Adrenal gland (tissue), 12 donors: ENCODE data around the gene ZNF791. TPM values are rescaled to one million over a fixed set of nuclear protein-coding genes. Genes with fewer than 3 reads are reported as not detected.
A peak's percentile ranks its signal among the peaks of the same experiment; 100 is the strongest.

ENCODE experiments used
- DNase-seq, 7 donors: peaks; one replicate each; pipeline ENCODE4 v3.0.0-alpha.2; 2019 to 2020
- H3K27ac ChIP-seq, 5 donors: fragments of 200-600 bp; sonication (generic) in 4 of 5; 1 replicate in 3 of 5; 2 replicates in 2 of 5; pipeline versions ENCODE4 v1.5.1 to v1.8.0; 2016 to 2020; ENCODE audit warnings: mild to moderate bottlenecking in 1 of 5
- H3K27me3 ChIP-seq: fragments of 200-600 bp; 2 replicates; pipeline ENCODE4 v1.8.0; 2021
- H3K36me3 ChIP-seq, 2 donors: fragments of 200-600 bp; replicated peaks in 1 of 2; 1 replicate in 1 of 2; 2 replicates in 1 of 2; pipeline versions ENCODE4 v1.5.1 to v1.8.0; 2018 to 2022
- H3K4me1 ChIP-seq, 2 donors: fragments of 200-600 bp; replicated peaks in 1 of 2; 1 replicate in 1 of 2; 2 replicates in 1 of 2; pipeline versions ENCODE4 v1.5.1 to v1.8.0; 2018 to 2021
- H3K4me3 ChIP-seq, 4 donors: fragments of 200-600 bp; sonication (generic) in 3 of 4; one replicate each; pipeline ENCODE4 v1.5.1; 2016 to 2018
- H3K9me3 ChIP-seq, 3 donors: fragments of 200-600 bp; sonication (generic) in 1 of 3; replicated peaks in 1 of 3; 1 replicate in 2 of 3; 2 replicates in 1 of 3; pipeline versions ENCODE4 v1.5.1 to v1.8.0; 2016 to 2021
- POLR2A ChIP-seq, 2 donors: fragments of 450-650 bp; IDR thresholded peaks; one replicate each; pipeline ENCODE4 v1.6.1; 2017; ENCODE audit warnings: antibody characterized with exemption in 2 of 2, mild to moderate bottlenecking in 2 of 2, moderate library complexity in 1 of 2
- WGBS, 4 donors: extraction: QIAGEN DNeasy Blood & Tissue Kit in 2 of 4; methylation state at CpG; one replicate each; pipeline versions ENCODE4 v1.1.5 to v1.1.7; 2013 to 2017; 5-methylcytosine and 5-hydroxymethylcytosine counted together
- intact Hi-C, 2 donors: fragments of 100-400 bp; cut with DNase I; formaldehyde crosslinking; loops; one replicate each; pipeline versions ENCODE4 v1.14.1 to v1.15.0; 2022 to 2023
- polyA plus RNA-seq, 3 donors: library from polyadenylated mRNA; stranded (reverse); fragments of 200-250 nt in 2 of 3; fragments of 350-450 nt in 1 of 3; fragmentation: Illumina TruSeq in 1 of 3; extraction: RNeasy Lipid Tissue Mini Kit (QIAGEN cat#74804) in 1 of 3; gene quantifications; one replicate each; pipeline ENCODE4 v1.2.3, GENCODE V29; 2013 to 2014
- total RNA-seq, 9 donors: library from RNA; depleted of rRNA in 4 of 9; stranded (reverse); fragments of >200 nt in 4 of 9; fragments of 120-200 nt in 1 of 9; fragmentation: NEBNext Ultra II Directional in 1 of 9; extraction: Animal tissue kit (Norgen Biotek cat#: 25700) in 1 of 9; gene quantifications; one replicate each; pipeline versions ENCODE4 v1.1.0 to v1.2.4, GENCODE V29; 2013 to 2023
- TF ChIP-seq, protein P1 (sequence below), 6 experiments: fragments of 450-650 bp in 4 of 6; fragments of 200-600 bp in 2 of 6; sonication (generic) in 1 of 6; IDR thresholded peaks; 1 replicate in 5 of 6; 2 replicates in 1 of 6; pipeline versions ENCODE4 v1.5.1 to v1.8.0; 2016 to 2021; ENCODE audit warnings: antibody characterized with exemption in 6 of 6, mild to moderate bottlenecking in 2 of 6, moderate library complexity in 1 of 6
- donor health status: healthy with polysubstance abuse.
- donor health status: Bipolar disorder and iron deficiency.
- donor health status: DM: yes; HTN: yes; CAD: no.
- donor health status: DM: no; HTN: no; CAD: no.
- donor health status: DM: no; HTN: no; CAD: no.
- donor health status: DM: yes; HTN: yes; CAD: no.

Gene ZNF791
- total and polyA plus RNA-seq, 12 donors, result 6.0 to 33.4 (median 17.0) TPM

DNA sequence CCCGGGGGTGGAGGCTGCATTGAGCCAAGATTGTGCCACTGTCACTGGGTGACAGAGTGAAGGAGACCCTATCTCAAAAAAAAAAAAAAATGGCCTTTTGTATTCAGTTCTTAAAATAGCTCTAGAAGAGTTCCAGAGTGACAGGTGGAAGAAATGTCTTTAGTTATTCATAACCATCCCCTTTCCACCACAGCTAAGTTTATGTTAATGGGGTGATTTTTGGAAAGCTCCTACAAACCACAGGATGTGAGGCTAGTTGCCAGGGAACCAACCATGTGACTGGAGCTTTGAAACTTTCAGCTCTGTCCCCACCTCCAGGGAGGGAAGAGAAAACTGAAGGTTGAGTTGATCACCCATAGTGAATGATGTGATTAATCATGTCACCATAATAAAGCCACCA is 7.0 kb upstream of the ZNF791 start:
- H3K4me1 ChIP-seq, result no peaks in the 10 kb centered on the region
- peaks cover 0 to 12% of the 10 kb centered on the region in 2 donors for H3K36me3 ChIP-seq
- DNase-seq, result no peak
- intact Hi-C loops, result no loop called here
- no peak for TF ChIP-seq POLR2A (IDR thresholded peaks at IDR 0.05)
- TF ChIP-seq, protein P1, sequence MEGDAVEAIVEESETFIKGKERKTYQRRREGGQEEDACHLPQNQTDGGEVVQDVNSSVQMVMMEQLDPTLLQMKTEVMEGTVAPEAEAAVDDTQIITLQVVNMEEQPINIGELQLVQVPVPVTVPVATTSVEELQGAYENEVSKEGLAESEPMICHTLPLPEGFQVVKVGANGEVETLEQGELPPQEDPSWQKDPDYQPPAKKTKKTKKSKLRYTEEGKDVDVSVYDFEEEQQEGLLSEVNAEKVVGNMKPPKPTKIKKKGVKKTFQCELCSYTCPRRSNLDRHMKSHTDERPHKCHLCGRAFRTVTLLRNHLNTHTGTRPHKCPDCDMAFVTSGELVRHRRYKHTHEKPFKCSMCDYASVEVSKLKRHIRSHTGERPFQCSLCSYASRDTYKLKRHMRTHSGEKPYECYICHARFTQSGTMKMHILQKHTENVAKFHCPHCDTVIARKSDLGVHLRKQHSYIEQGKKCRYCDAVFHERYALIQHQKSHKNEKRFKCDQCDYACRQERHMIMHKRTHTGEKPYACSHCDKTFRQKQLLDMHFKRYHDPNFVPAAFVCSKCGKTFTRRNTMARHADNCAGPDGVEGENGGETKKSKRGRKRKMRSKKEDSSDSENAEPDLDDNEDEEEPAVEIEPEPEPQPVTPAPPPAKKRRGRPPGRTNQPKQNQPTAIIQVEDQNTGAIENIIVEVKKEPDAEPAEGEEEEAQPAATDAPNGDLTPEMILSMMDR (IDR thresholded peaks at IDR 0.05), result no peak
- 88 to 100% (median 92%) methylated on average over 1 of the region's 1 CpG for WGBS, 4 donors
- H3K4me3 ChIP-seq, result no peak overlapping the region
- no peaks in the 10 kb centered on the region for H3K27me3 ChIP-seq
- no peak overlapping the region for H3K27ac ChIP-seq
- no peaks in the 10 kb centered on the region for H3K9me3 ChIP-seq

DNA sequence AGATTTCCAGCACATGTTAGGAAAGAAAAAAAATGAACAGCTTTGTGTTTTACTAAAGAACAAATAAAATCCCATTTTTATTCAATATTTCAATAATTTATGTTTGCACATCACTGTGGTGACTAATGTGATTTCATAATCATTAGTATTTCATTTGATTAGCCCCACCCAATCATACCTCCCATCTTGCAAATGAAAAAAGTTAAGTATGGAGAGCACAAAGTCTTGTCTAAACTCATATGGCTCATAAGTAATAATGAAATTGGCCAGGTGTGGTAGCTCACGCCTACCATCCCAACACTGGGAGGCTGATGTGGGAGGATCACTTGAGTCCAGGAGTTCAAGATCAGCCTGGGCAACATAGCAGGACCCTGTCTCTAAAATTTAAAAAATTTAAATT is 3.9 kb upstream of the ZNF791 start:
- Histone ChIP-seq H3K4me1 (peaks cover 7 to 11% of the 10 kb centered on the region in 2 donors), H3K36me3 (peaks cover 0 to 16% of the 10 kb centered on the region in 2 donors), H3K27ac (no peak overlapping the region), H3K9me3 (no peaks in the 10 kb centered on the region), H3K27me3 (no peaks in the 10 kb centered on the region), H3K4me3 (no peak overlapping the region)
- TF ChIP-seq, protein P1 (IDR thresholded peaks at IDR 0.05), result no peak
- TF ChIP-seq POLR2A (IDR thresholded peaks at IDR 0.05), result no peak
- WGBS, 4 donors, result 97 to 100% (median 100%) methylated on average over 1 of the region's 1 CpG
- intact Hi-C loops, result no loop called here
- no peak for DNase-seq

DNA sequence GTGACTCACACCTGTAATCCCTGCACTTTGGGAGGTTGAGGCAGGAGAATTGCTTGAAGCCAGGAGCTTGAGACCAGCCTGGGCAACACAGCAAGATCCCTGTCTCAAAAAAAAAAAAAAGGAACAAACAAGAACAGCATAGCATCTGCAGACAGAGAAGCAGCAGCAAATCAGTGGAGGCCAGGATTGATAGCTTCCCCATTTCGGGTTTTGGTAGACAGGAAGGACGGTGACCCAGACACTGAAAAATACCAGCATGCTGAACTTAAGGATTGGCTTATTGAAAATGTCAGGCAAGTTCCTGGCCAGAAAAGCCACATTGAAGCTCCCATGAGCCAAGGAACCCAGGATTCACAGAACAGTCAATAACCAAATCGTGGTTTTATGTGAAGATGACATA is 3.1 kb upstream of the ZNF791 start:
- Histone ChIP-seq H3K27ac (no peak overlapping the region), H3K4me1 (peaks cover 12 to 16% of the 10 kb centered on the region in 2 donors), H3K27me3 (no peaks in the 10 kb centered on the region), H3K36me3 (peaks cover 0 to 16% of the 10 kb centered on the region in 2 donors), H3K4me3 (no peak overlapping the region), H3K9me3 (no peaks in the 10 kb centered on the region)
- no peak for TF ChIP-seq POLR2A (IDR thresholded peaks at IDR 0.05)
- TF ChIP-seq, protein P1 (IDR thresholded peaks at IDR 0.05), result no peak
- 79 to 92% (median 84%) methylated on average over 3 of the region's 3 CpGs for WGBS, 4 donors
- intact Hi-C loops, result no loop called here
- DNase-seq, result peak in 1 of 7 donors; percentile 35

DNA sequence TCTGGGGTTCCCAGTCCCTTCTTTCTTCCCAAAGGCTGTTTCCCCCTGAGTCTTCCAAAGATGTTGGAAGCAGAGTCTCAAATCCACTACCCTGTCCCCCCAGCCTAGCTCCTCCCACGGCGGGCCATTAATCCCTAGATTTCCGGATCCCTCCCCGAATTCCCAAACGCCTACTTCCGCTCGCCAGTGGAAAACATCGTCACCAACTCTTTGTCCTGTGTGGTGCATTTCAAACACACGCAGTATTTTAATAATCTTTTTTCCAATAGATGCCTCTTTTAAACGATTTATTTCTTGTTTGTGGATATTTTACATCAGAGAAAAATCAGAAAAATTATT is 610 bp downstream of the ZNF791 start:
- H3K27ac ChIP-seq, result peak overlapping the region; percentile 96 to 100 (median 99)
- DNase-seq, result peak; percentile 71 to 90 (median 81)
- peaks cover 0 to 29% of the 10 kb centered on the region in 2 donors for H3K36me3 ChIP-seq
- H3K9me3 ChIP-seq, result no peaks in the 10 kb centered on the region
- WGBS, 4 donors, result 0 to 1% (median 0%) methylated on average over 10 of the region's 10 CpGs
- no peak for TF ChIP-seq POLR2A (IDR thresholded peaks at IDR 0.05)
- TF ChIP-seq, protein P1 (IDR thresholded peaks at IDR 0.05), result no peak
- intact Hi-C loops, result loop anchor here in 1 of 2 donors (5.0 kb wide), 1 partner anchor 56 kb away; the partner anchor contains the start of genes MAN2B1 and WDR83
- H3K27me3 ChIP-seq, result no peaks in the 10 kb centered on the region
- peak overlapping the region; percentile 86 to 99 (median 93) for H3K4me3 ChIP-seq
- H3K4me1 ChIP-seq, result peaks cover 12 to 37% of the 10 kb centered on the region in 2 donors
